HepG2 (cell line): ENCODE results near the gene ATP11A. TPM values are rescaled to one million over a fixed set of nuclear protein-coding genes. Genes with fewer than 3 reads are reported as not detected.

Experiments
- ATAC-seq: fragments of 200-7000 bp; cut with Tn5 transposase; 3 replicates; pipeline ENCODE4 v1.9.1; 2020; ENCODE audit warnings: mild to moderate bottlenecking, moderate library complexity
- BruUV-seq: library from RNA; stranded (reverse); fragments of 400-500 nt; replicated peaks from 2 replicates; lab custom pipeline; 2021; lab: Mats Ljungman, UMichigan
- CTCF ChIA-PET: fragments of 300-600 bp; formaldehyde crosslinking; extraction: SDS; loops from one replicate; lab custom pipeline; 2021; ENCODE audit warnings: low total read pairs, inconsistent platforms, low intra/inter-chr PET ratio; lab: Yijun Ruan, JAX
- POLR2A ChIA-PET: fragments of 350-600 bp; sonication (Branson Sonifier 250); formaldehyde crosslinking; loops from one replicate; lab custom pipeline; 2020; ENCODE audit warnings: antibody characterized with exemption, inconsistent platforms; lab: Yijun Ruan, JAX
- DNase-seq: peaks from one replicate; pipeline ENCODE4 v3.0.0-alpha.2; 2015; ENCODE audit warnings: low spot score
- FAIRE-seq: peaks from 3 replicates; lab custom pipeline; 2011; peaks lifted over from hg19 to GRCh38; lab: Jason Lieb, UNC
- H2AFZ ChIP-seq: one replicate; pipeline ENCODE4 v1.6.1; 2011; ENCODE audit warnings: low read length, inconsistent platforms
- H3K27ac ChIP-seq: fragments of 300-600 bp; 3 replicates; pipeline ENCODE4 v1.8.0; 2011; ENCODE audit warnings: mixed run types, mild to moderate bottlenecking, mixed read lengths, low read length, inconsistent platforms; ENCODE audit not compliant: insufficient read depth; ENCODE audit errors: extremely low read length
- H3K27me3 ChIP-seq, 2 experiments: fragments of 200-600 bp in 1 of 2; 2 replicates in 1 of 2; 3 replicates in 1 of 2; pipeline versions ENCODE4 v1.6.0 to v1.8.0; 2011; ENCODE audit warnings: low read length in 2 of 2, mild to moderate bottlenecking in 2 of 2, moderate library complexity in 2 of 2, inconsistent platforms in 1 of 2; ENCODE audit not compliant: insufficient read depth in 2 of 2, control insufficient read depth in 1 of 2
- H3K36me3 ChIP-seq, 2 experiments: fragments of 200-600 bp in 1 of 2; replicated peaks in 1 of 2; 2 replicates in 1 of 2; 3 replicates in 1 of 2; pipeline versions ENCODE4 v1.5.1 to v1.8.0; 2011; ENCODE audit warnings: low read length in 2 of 2, inconsistent platforms in 1 of 2; ENCODE audit not compliant: insufficient read depth in 2 of 2, control insufficient read depth in 1 of 2
- H3K4me1 ChIP-seq: 2 replicates; pipeline ENCODE4 v1.5.1; 2012; ENCODE audit warnings: low read length, inconsistent platforms; ENCODE audit not compliant: insufficient read depth
- H3K4me2 ChIP-seq: 2 replicates; pipeline ENCODE4 v1.6.0; 2011; ENCODE audit warnings: low read depth, low read length, inconsistent platforms
- H3K4me3 ChIP-seq, 3 experiments: fragments of 200-600 bp in 1 of 3; sonication (generic), shearing (Covaris generic) in 1 of 3; replicated peaks in 1 of 3; 2 replicates each; pipeline ENCODE4 v1.5.1; 2011 to 2016; ENCODE audit warnings: low read length in 3 of 3, inconsistent platforms in 2 of 3, low read depth in 2 of 3, mild to moderate bottlenecking in 2 of 3, control low read depth in 1 of 3, mixed read lengths in 1 of 3; ENCODE audit not compliant: insufficient read depth in 1 of 3
- H3K79me2 ChIP-seq: one replicate; pipeline ENCODE4 v1.6.1; 2011; ENCODE audit warnings: low read length, inconsistent platforms; ENCODE audit not compliant: insufficient read depth
- H3K9ac ChIP-seq: 2 replicates; pipeline ENCODE4 v1.6.0; 2011; ENCODE audit warnings: mild to moderate bottlenecking, low read depth, low read length, inconsistent platforms; ENCODE audit not compliant: insufficient read depth
- H3K9me3 ChIP-seq: 2 replicates; pipeline ENCODE4 v1.5.1; 2012; ENCODE audit warnings: mild to moderate bottlenecking, low read length
- H4K20me1 ChIP-seq: 2 replicates; pipeline ENCODE4 v1.6.0; 2011; ENCODE audit warnings: inconsistent platforms, mild to moderate bottlenecking, low read length, moderate library complexity; ENCODE audit not compliant: insufficient read depth
- CREB1 ChIP-seq, 2 experiments: fragments of 450-650 bp in 1 of 2; IDR thresholded peaks; 2 replicates each; pipeline ENCODE4 v1.6.1; 2016 to 2017; ENCODE audit warnings: control low read depth in 1 of 2, mild to moderate bottlenecking in 1 of 2, missing compliant biosample characterization in 1 of 2, missing genetic modification characterization in 1 of 2
- ELF4 ChIP-seq: sonication (generic); formaldehyde crosslinking; IDR thresholded peaks from 2 replicates; pipeline ENCODE4 v1.5.0; 2020; ENCODE audit warnings: missing genetic modification reagents, mild to moderate bottlenecking, moderate library complexity, borderline replicate concordance
- FOXO4 ChIP-seq: sonication (generic); formaldehyde crosslinking; conservative IDR thresholded peaks from 2 replicates; pipeline ENCODE4 v1.8.1; 2023; ENCODE audit warnings: missing genetic modification reagents
- TBP ChIP-seq: sonication (generic); formaldehyde crosslinking; IDR thresholded peaks from 2 replicates; pipeline ENCODE4 v1.5.0; 2020; ENCODE audit warnings: missing genetic modification reagents
- YEATS4 ChIP-seq: sonication (generic); formaldehyde crosslinking; IDR thresholded peaks from 2 replicates; pipeline ENCODE4 v1.4.0; 2020; ENCODE audit warnings: missing genetic modification reagents, borderline replicate concordance
- ZNF160 ChIP-seq: sonication (generic); formaldehyde crosslinking; IDR thresholded peaks from 2 replicates; pipeline ENCODE4 v1.8.0; 2022; ENCODE audit warnings: mild to moderate bottlenecking, inconsistent platforms, missing genetic modification reagents
- ZNF296 ChIP-seq: sonication (generic); formaldehyde crosslinking; conservative IDR thresholded peaks from 2 replicates; pipeline ENCODE4 v1.5.0; 2020; ENCODE audit warnings: mild to moderate bottlenecking, missing genetic modification reagents
- ZNF547 ChIP-seq: sonication (generic); formaldehyde crosslinking; IDR thresholded peaks from 2 replicates; pipeline ENCODE4 v1.5.1; 2020; ENCODE audit warnings: mild to moderate bottlenecking, missing genetic modification reagents
- WGBS: methylation state at CpG from one replicate; pipeline ENCODE4 v1.1.6; 2017; ENCODE audit warnings: low lambda C conversion rate; 5-methylcytosine and 5-hydroxymethylcytosine counted together
- in situ Hi-C: cut with HindIII; loops from 2 replicates; pipeline ENCODE4 v1.10.0; 2017; ENCODE audit warnings: low pct_unique_long_range_greater_than_20kb; ENCODE audit not compliant: extremely low pct_ligation_motif_present
- intact Hi-C: fragments of 100-400 bp; cut with micrococcal nuclease; formaldehyde crosslinking; loops from one replicate; pipeline ENCODE4 v1.10.0; 2022; ENCODE audit not compliant: unreplicated experiment
- polyA plus RNA-seq, 8 experiments: library from polyadenylated mRNA; depleted of rRNA in 3 of 8; stranded (reverse) in 7 of 8; unstranded in 1 of 8; fragments of >200 nt; fragmentation: Illumina TruSeq in 4 of 8; extraction: Trizol in 4 of 8; gene quantifications; 2 replicates each; pipeline versions ENCODE4 v1.2.1 to v1.2.3, GENCODE V29; 2011 to 2016; ENCODE audit warnings: low read depth in 4 of 8, missing spikeins in 1 of 8, mixed read lengths in 1 of 8; ENCODE audit not compliant: insufficient read depth in 1 of 8
- total RNA-seq, 5 experiments: library from RNA; depleted of rRNA; stranded (reverse); fragments of >200 nt; fragmentation: Illumina TruSeq; extraction: Trizol; gene quantifications; 2 replicates each; pipeline ENCODE4 v1.2.3, GENCODE V29; 2016; ENCODE audit warnings: low read depth in 1 of 5

The ATP11A gene
- total and polyA plus RNA-seq, 2 of the 13 experiments (the other 11 are each of a cell fraction or from before 2014, with no cell fraction given), result 18.4 to 20.1 TPM

- CTCF ChIA-PET, result no interaction called here
- peaks cover 81% of the 10 kb centered on the region for H3K4me1 ChIP-seq
- DNase-seq (no peak), ATAC-seq (no peak), FAIRE-seq (no peak)
- intact Hi-C loops, result no loop called here
- H3K79me2 ChIP-seq, result peaks cover 10% of the 10 kb centered on the region
- no peak overlapping the region for H3K9ac ChIP-seq
- 83% methylated on average over 5 of the region's 5 CpGs for WGBS
- TF ChIP-seq FOXO4 (CRISPR knock-in tag) (no peak), ZNF160 (CRISPR knock-in tag) (no peak), YEATS4 (CRISPR knock-in tag) (no peak), CREB1 (IDR thresholded peaks at IDR 0.05) (no peak), CREB1 (CRISPR knock-in tag; IDR thresholded peaks at IDR 0.05) (no peak), ZNF547 (CRISPR knock-in tag) (no peak), ELF4 (CRISPR knock-in tag) (no peak), ZNF296 (CRISPR knock-in tag) (no peak), TBP (CRISPR knock-in tag) (no peak)
- no TSS peak for BruUV-seq
- in situ Hi-C loops, result no loop called here
- H3K4me3 ChIP-seq, result no peak overlapping the region
- POLR2A ChIA-PET, result interaction anchor here (4.1 kb wide), 1 partner anchor 14 kb away, joined by 26 read pairs; no protein-coding TSS in a partner anchor
- H3K9me3 ChIP-seq, result no peaks in the 10 kb centered on the region
- no peaks in the 10 kb centered on the region for H4K20me1 ChIP-seq
- no peak overlapping the region for H3K27ac ChIP-seq
- no peaks in the 10 kb centered on the region for H3K27me3 ChIP-seq
- H3K36me3 ChIP-seq, result peaks cover 0 to 10% of the 10 kb centered on the region in 2 experiments; a peak in 3 of 5 replicates
- H2AFZ ChIP-seq, result no peak overlapping the region
- 0 out of 2 replicates have a peak overlapping the region, but pooled peaks have one; percentile 42 for H3K4me2 ChIP-seq
Observed at GRCh38 chr13:112908342-112908741, 218.5 kb downstream of the ATP11A start.
